Upper lobe of left lung (tissue), 4 donors: Measurements from ENCODE around the gene TMEM222.

ENCODE experiments used
- CTCF ChIP-seq, 6 experiments: fragments of 450-650 bp in 4 of 6; fragments of 200-600 bp in 2 of 6; sonication (generic) in 2 of 6; IDR thresholded peaks; one replicate each; pipeline ENCODE4 v1.5.1; 2016 to 2019; ENCODE audit warnings: antibody characterized with exemption in 6 of 6
- POLR2A ChIP-seq, 4 donors: fragments of 450-650 bp; IDR thresholded peaks; one replicate each; pipeline ENCODE4 v1.5.1; 2016 to 2017; ENCODE audit warnings: antibody characterized with exemption in 4 of 4, mild to moderate bottlenecking in 2 of 4

GRCh38 chr1:27357281-27358037, 35.5 kb downstream of the TMEM222 start:
- peak; percentile 96 to 98 (median 97) for TF ChIP-seq CTCF (IDR thresholded peaks at IDR 0.05)
- no peak for TF ChIP-seq POLR2A (IDR thresholded peaks at IDR 0.05)
